Endothelial cell of umbilical vein (primary cell): Measurements from ENCODE around the gene CDKN2AIP. TPM values are rescaled to one million over a fixed set of nuclear protein-coding genes. Genes with fewer than 3 reads are reported as not detected.

Source experiments
- BruUV-seq: library from RNA; stranded (reverse); fragments of 400-500 nt; replicated peaks from 2 replicates; lab custom pipeline; 2021; lab: Mats Ljungman, UMichigan
- CTCF ChIA-PET: fragments of 300-600, 350-600 bp; sonication (Branson Sonifier 250); formaldehyde crosslinking; loops from one replicate; lab custom pipeline; 2021; ENCODE audit warnings: antibody characterized with exemption, inconsistent platforms; lab: Charles Lee
- POLR2A ChIA-PET: fragments of 300-600, 350-600 bp; sonication (Branson Sonifier 250); formaldehyde crosslinking; loops from one replicate; lab custom pipeline; 2021; ENCODE audit warnings: antibody characterized with exemption, inconsistent platforms; lab: Charles Lee
- DNase-seq: peaks from one replicate; pipeline ENCODE4 v3.0.0-alpha.2; 2011; ENCODE audit warnings: low read depth, low spot score
- FAIRE-seq: peaks from 2 replicates; lab custom pipeline; 2011; peaks lifted over from hg19 to GRCh38; lab: Jason Lieb, UNC
- H2AFZ ChIP-seq: 2 replicates; pipeline ENCODE4 v1.6.0; 2012; ENCODE audit warnings: low read depth, low read length, control low read depth, inconsistent platforms
- H3K27ac ChIP-seq: 2 replicates; pipeline ENCODE4 v1.5.1; 2011; ENCODE audit warnings: low read depth, mild to moderate bottlenecking, control low read depth, low read length, moderate library complexity; ENCODE audit not compliant: insufficient read depth
- H3K27me3 ChIP-seq, 2 experiments: 2 replicates each; pipeline versions ENCODE4 v1.6.0 to v1.6.1; 2011; ENCODE audit warnings: low read length in 2 of 2, mixed read lengths in 1 of 2; ENCODE audit not compliant: control insufficient read depth in 2 of 2, insufficient read depth in 2 of 2
- H3K36me3 ChIP-seq, 2 experiments: 2 replicates in 1 of 2; 3 replicates in 1 of 2; pipeline ENCODE4 v1.5.1; 2011; ENCODE audit warnings: low read length in 2 of 2, mild to moderate bottlenecking in 1 of 2, moderate library complexity in 1 of 2; ENCODE audit not compliant: control insufficient read depth in 2 of 2, insufficient read depth in 2 of 2; ENCODE audit errors: extremely low read depth in 1 of 2
- H3K4me1 ChIP-seq: 3 replicates; pipeline ENCODE4 v1.5.1; 2011; ENCODE audit warnings: mild to moderate bottlenecking, low read length; ENCODE audit not compliant: control insufficient read depth, insufficient read depth; ENCODE audit errors: extremely low read depth
- H3K4me2 ChIP-seq: 2 replicates; pipeline ENCODE4 v1.6.1; 2011; ENCODE audit warnings: low read length, control low read depth, mixed read lengths; ENCODE audit not compliant: insufficient read depth
- H3K4me3 ChIP-seq, 3 experiments: fragments of 200-600 bp in 1 of 3; sonication (generic), shearing (Covaris generic) in 1 of 3; replicated peaks in 1 of 3; 2 replicates each; pipeline ENCODE4 v1.5.1; 2011 to 2016; ENCODE audit warnings: control low read depth in 3 of 3, low read length in 3 of 3, mild to moderate bottlenecking in 2 of 3, inconsistent platforms in 1 of 3, low read depth in 1 of 3, moderate library complexity in 1 of 3; ENCODE audit not compliant: insufficient read depth in 1 of 3
- H3K79me2 ChIP-seq: 2 replicates; pipeline ENCODE4 v1.6.0; 2012; ENCODE audit warnings: low read length, inconsistent platforms; ENCODE audit not compliant: control insufficient read depth, insufficient read depth
- H3K9ac ChIP-seq: replicated peaks from 2 replicates; pipeline ENCODE3; 2011; ENCODE audit warnings: low read length, control low read depth; ENCODE audit not compliant: insufficient read depth; ENCODE audit errors: extremely low read depth
- H3K9me1 ChIP-seq: replicated peaks from 3 replicates; pipeline ENCODE4 v1.6.0; 2011; ENCODE audit warnings: mild to moderate bottlenecking, low read length; ENCODE audit not compliant: control insufficient read depth, insufficient read depth; ENCODE audit errors: extremely low read depth
- H3K9me3 ChIP-seq: replicated peaks from 2 replicates; pipeline ENCODE4 v1.5.1; 2012; ENCODE audit warnings: low read length, inconsistent platforms; ENCODE audit not compliant: control insufficient read depth, insufficient read depth
- H4K20me1 ChIP-seq: replicated peaks from 2 replicates; pipeline ENCODE3; 2011; ENCODE audit warnings: mild to moderate bottlenecking, low read length; ENCODE audit not compliant: control insufficient read depth, insufficient read depth; ENCODE audit errors: extremely low read depth
- EZH2 ChIP-seq: IDR thresholded peaks from 2 replicates; pipeline ENCODE4 v1.6.1; 2012; ENCODE audit warnings: borderline replicate concordance, low read depth, mild to moderate bottlenecking, moderate library complexity, low read length, inconsistent platforms; ENCODE audit not compliant: severe bottlenecking
- JUN ChIP-seq: IDR thresholded peaks from 2 replicates; pipeline ENCODE4 v1.6.1; 2011; ENCODE audit warnings: borderline replicate concordance, low read depth; ENCODE audit not compliant: insufficient read length, insufficient read depth
- POLR2A ChIP-seq: IDR thresholded peaks from 2 replicates; pipeline ENCODE4 v1.6.1; 2012; ENCODE audit warnings: low read depth, mild to moderate bottlenecking, control low read depth, low read length
- POLR2AphosphoS5 ChIP-seq: IDR thresholded peaks from 2 replicates; pipeline ENCODE4 v1.6.1; 2012; ENCODE audit warnings: low read depth, mild to moderate bottlenecking, control low read depth, low read length, moderate library complexity; ENCODE audit not compliant: insufficient read depth
- dilution Hi-C: fragments of 300-500 bp; cut with MboI; formaldehyde crosslinking; loops from one replicate; pipeline ENCODE4 v1.15.0; 2019; ENCODE audit warnings: low sequenced_read_pairs; ENCODE audit not compliant: extremely low pct_ligation_motif_present
- intact Hi-C: fragments of 100-400 bp; cut with micrococcal nuclease; formaldehyde crosslinking; loops from one replicate; pipeline ENCODE4 v1.10.0; 2022
- polyA plus RNA-seq, 4 experiments: library from polyadenylated mRNA; depleted of rRNA in 3 of 4; stranded (reverse) in 3 of 4; unstranded in 1 of 4; fragments of >200 nt; gene quantifications; 2 replicates each; pipeline versions ENCODE4 v1.2.1 to v1.2.3, GENCODE V29; 2011 to 2012; ENCODE audit warnings: missing spikeins in 1 of 4
- total RNA-seq: library from RNA; stranded (reverse); gene quantifications from 2 replicates; pipeline ENCODE4 v1.2.3, GENCODE V29; 2021
- TF ChIP-seq, protein P1 (sequence below): IDR thresholded peaks from 2 replicates; pipeline ENCODE4 v1.6.1; 2011; ENCODE audit not compliant: insufficient read depth, insufficient read length
- TF ChIP-seq, protein P2 (sequence below), 2 donors: IDR thresholded peaks; 1 replicate in 1 of 2; 2 replicates in 1 of 2; pipeline ENCODE4 v1.5.1; 2011; ENCODE audit warnings: low read length in 2 of 2, mild to moderate bottlenecking in 2 of 2, moderate library complexity in 2 of 2, control low read depth in 1 of 2, inconsistent platforms in 1 of 2, low read depth in 1 of 2; ENCODE audit not compliant: insufficient read depth in 1 of 2; ENCODE audit errors: extremely low read depth in 1 of 2

CDKN2AIP gene
- total and polyA plus RNA-seq, 2 donors (not counting 3 experiments of a cell fraction or from before 2014, with no cell fraction given) = 5.1 to 12.8 TPM

- POLR2A ChIA-PET = no interaction called here
- no peaks in the 10 kb centered on the region for H3K9me3 ChIP-seq
- H3K27me3 ChIP-seq = no peaks in the 10 kb centered on the region
- H3K27ac ChIP-seq = no peak overlapping the region
- intact Hi-C loops = loop anchor here (2.0 to 5.0 kb wide), 6 partner anchors 44 to 460 kb away; no protein-coding TSS in a partner anchor
- peak overlapping the region; percentile 8 to 43 (median 36) for H3K4me3 ChIP-seq
- peaks cover 6% of the 10 kb centered on the region for H3K4me1 ChIP-seq
- TF ChIP-seq JUN = no peak
- no peak for TF ChIP-seq EZH2
- TF ChIP-seq, protein P1, sequence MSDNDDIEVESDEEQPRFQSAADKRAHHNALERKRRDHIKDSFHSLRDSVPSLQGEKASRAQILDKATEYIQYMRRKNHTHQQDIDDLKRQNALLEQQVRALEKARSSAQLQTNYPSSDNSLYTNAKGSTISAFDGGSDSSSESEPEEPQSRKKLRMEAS = no peak
- TF ChIP-seq, protein P2, sequence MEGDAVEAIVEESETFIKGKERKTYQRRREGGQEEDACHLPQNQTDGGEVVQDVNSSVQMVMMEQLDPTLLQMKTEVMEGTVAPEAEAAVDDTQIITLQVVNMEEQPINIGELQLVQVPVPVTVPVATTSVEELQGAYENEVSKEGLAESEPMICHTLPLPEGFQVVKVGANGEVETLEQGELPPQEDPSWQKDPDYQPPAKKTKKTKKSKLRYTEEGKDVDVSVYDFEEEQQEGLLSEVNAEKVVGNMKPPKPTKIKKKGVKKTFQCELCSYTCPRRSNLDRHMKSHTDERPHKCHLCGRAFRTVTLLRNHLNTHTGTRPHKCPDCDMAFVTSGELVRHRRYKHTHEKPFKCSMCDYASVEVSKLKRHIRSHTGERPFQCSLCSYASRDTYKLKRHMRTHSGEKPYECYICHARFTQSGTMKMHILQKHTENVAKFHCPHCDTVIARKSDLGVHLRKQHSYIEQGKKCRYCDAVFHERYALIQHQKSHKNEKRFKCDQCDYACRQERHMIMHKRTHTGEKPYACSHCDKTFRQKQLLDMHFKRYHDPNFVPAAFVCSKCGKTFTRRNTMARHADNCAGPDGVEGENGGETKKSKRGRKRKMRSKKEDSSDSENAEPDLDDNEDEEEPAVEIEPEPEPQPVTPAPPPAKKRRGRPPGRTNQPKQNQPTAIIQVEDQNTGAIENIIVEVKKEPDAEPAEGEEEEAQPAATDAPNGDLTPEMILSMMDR (IDR thresholded peaks at IDR 0.05; ENCODE audit: extremely low read depth in 1 of 2, insufficient read depth in 1 of 2, low read depth in 1 of 2, low read length in 2 of 2) = peak; percentile 52 to 84
- peak; percentile 33 for TF ChIP-seq POLR2A
- peak; percentile 31 for TF ChIP-seq POLR2AphosphoS5
- no peaks in the 10 kb centered on the region for H3K36me3 ChIP-seq
- DNase-seq = peak; percentile 79
- H3K9ac ChIP-seq = peak overlapping the region; percentile 54
- H3K4me2 ChIP-seq = peak overlapping the region; percentile 66
- BruUV-seq = no TSS peak
- dilution Hi-C loops = no loop called here
- no peaks in the 10 kb centered on the region for H3K9me1 ChIP-seq
- H2AFZ ChIP-seq = peak overlapping the region; percentile 87
- no peaks in the 10 kb centered on the region for H4K20me1 ChIP-seq
- CTCF ChIA-PET = interaction anchor here (0.6 to 2.0 kb wide), 14 partner anchors 9 to 461 kb away, joined by 3 to 20 read pairs (median 4); partner anchors contain the start of gene CDKN2AIP
- peak; percentile 86 for FAIRE-seq
- no peaks in the 10 kb centered on the region for H3K79me2 ChIP-seq
These were observed 45.9 kb upstream of the CDKN2AIP start for GRCh38 chr4:183398298-183399125.
